Measurements from ENCODE around the gene TGFB2.

DNA sequence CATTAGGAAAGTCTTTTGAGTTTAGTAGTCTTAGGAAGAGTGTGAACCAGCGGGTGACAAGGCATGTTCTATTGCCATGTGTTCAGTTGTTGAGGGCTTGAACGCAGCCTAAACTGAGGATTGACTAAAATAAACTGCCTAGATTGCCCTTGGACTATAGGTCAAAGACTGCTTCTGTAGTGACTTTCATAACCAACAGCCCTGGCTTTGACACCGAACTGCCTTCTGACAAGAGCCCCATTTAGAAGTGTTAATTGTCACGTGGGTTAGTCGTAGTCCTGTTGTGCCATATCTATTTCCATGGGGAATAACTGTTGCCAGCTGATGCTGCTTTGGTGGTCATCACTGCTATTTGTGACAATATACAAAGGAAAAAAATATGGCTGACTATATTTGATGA, 90.4 kb downstream of the TGFB2 start:
- no peak for TF ChIP-seq POLR2A (IDR thresholded peaks at IDR 0.05; ENCODE audit: low read length)
- no peak for TF ChIP-seq TP53 (CRISPR knock-in tag; IDR thresholded peaks at IDR 0.05)
- TF ChIP-seq, protein P1, sequence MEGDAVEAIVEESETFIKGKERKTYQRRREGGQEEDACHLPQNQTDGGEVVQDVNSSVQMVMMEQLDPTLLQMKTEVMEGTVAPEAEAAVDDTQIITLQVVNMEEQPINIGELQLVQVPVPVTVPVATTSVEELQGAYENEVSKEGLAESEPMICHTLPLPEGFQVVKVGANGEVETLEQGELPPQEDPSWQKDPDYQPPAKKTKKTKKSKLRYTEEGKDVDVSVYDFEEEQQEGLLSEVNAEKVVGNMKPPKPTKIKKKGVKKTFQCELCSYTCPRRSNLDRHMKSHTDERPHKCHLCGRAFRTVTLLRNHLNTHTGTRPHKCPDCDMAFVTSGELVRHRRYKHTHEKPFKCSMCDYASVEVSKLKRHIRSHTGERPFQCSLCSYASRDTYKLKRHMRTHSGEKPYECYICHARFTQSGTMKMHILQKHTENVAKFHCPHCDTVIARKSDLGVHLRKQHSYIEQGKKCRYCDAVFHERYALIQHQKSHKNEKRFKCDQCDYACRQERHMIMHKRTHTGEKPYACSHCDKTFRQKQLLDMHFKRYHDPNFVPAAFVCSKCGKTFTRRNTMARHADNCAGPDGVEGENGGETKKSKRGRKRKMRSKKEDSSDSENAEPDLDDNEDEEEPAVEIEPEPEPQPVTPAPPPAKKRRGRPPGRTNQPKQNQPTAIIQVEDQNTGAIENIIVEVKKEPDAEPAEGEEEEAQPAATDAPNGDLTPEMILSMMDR (IDR thresholded peaks at IDR 0.05), result no peak
- no peak for TF ChIP-seq EP300 (IDR thresholded peaks at IDR 0.05)
- TF ChIP-seq JUN (IDR thresholded peaks at IDR 0.05), result no peak
- no peak for TF ChIP-seq KDM1A (IDR thresholded peaks at IDR 0.05; ENCODE audit: low read depth)
- TF ChIP-seq RCOR1 (IDR thresholded peaks at IDR 0.05; ENCODE audit: low read depth, low read length), result no peak
- no peak for TF ChIP-seq SMC3 (IDR thresholded peaks at IDR 0.05)
- no peak for TF ChIP-seq HMGXB4 (CRISPR knock-in tag; IDR thresholded peaks at IDR 0.05; ENCODE audit: borderline replicate concordance)
- TF ChIP-seq CHD4 (IDR thresholded peaks at IDR 0.05; ENCODE audit: borderline replicate concordance), result no peak
- TF ChIP-seq ZNF302 (CRISPR knock-in tag; IDR thresholded peaks at IDR 0.05), result no peak
- no peak for TF ChIP-seq NFE2L2 (conservative IDR thresholded peaks at IDR 0.05; ENCODE audit: low read length)
- TF ChIP-seq MAX (IDR thresholded peaks at IDR 0.05), result no peak
